ENCODE data around the gene ARHGAP26.

The ARHGAP26 gene

DNA sequence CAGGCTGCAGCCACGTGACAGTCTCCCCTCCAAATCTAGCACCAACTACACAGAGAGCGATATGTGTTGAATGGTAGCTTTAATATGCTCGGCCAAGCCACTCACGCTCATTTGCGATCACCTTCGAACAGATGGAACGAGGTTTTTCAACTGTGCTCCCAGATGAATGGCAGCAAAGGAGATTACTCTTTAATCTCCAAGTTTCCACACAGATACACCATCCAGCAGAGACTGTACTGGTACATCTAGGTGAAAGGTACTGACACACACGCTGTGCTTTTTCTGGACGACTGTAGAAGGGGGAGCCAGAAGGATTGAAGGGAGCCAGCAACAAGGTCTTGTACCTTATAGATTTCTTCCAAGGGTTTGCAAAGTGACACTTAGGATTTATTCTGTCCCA is 369.4 kb downstream of the ARHGAP26 start:
- no peak overlapping the region for H3K27ac ChIP-seq (ENCODE audit: low read depth, low read length)
- H3K9ac ChIP-seq (ENCODE audit: low read depth, low read length): no peak overlapping the region
- H3K4me1 ChIP-seq (ENCODE audit: control insufficient read depth, insufficient read depth, low read length): no peaks in the 10 kb centered on the region
- no peaks in the 10 kb centered on the region; the same call in 1 of the 2 replicates for H3K36me3 ChIP-seq (ENCODE audit: control insufficient read depth, insufficient read depth, low read length)
- H3K4me3 ChIP-seq (ENCODE audit: low read depth, low read length): no peak overlapping the region
- H3K9me3 ChIP-seq (ENCODE audit: control insufficient read depth, insufficient read depth, low read length): no peaks in the 10 kb centered on the region
- no peaks in the 10 kb centered on the region for H3K27me3 ChIP-seq (ENCODE audit: control insufficient read depth, insufficient read depth, low read length)

DNA sequence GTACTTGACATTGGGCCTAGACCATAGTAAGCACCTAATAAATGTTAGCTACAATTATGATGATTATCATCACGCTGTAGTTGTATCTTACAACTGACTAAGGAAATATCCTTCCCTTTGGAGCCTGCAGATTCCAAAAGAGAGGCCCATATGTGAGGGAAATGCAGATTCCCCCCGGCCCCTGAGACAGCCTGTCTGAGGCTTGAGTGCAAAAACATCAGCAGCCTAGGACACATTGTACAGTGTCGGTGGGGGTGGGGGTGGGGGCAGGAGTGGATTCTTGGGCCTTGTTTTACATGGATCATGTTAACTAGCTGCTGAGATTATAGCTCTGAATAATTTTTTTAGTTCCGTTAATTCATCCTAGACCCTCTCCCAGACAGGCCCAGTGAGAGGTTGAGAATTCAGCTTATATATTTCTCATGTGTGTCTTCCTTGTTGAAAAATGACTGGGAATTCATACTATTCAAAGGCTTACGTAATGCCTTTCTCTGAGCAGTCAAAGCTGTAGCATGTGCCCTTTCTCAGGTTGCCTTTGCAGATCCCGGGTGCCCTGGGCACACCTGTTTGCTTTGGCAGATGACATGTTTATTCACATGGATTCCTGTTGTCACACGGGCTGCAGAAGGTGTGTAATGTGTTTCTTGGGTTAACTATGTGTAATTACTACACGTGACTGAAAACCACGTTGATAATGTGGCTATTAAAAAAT is 370.5 kb downstream of the ARHGAP26 start:
- H3K27me3 ChIP-seq (ENCODE audit: control insufficient read depth, insufficient read depth, low read length): no peaks in the 10 kb centered on the region
- no peaks in the 10 kb centered on the region for H3K9me3 ChIP-seq (ENCODE audit: control insufficient read depth, insufficient read depth, low read length)
- no peaks in the 10 kb centered on the region for H3K4me1 ChIP-seq (ENCODE audit: control insufficient read depth, insufficient read depth, low read length)
- no peak overlapping the region for H3K27ac ChIP-seq (ENCODE audit: low read depth, low read length)
- H3K4me3 ChIP-seq (ENCODE audit: low read depth, low read length): no peak overlapping the region
- no peaks in the 10 kb centered on the region for H3K36me3 ChIP-seq (ENCODE audit: control insufficient read depth, insufficient read depth, low read length)
- no peak overlapping the region for H3K9ac ChIP-seq (ENCODE audit: low read depth, low read length)

DNA sequence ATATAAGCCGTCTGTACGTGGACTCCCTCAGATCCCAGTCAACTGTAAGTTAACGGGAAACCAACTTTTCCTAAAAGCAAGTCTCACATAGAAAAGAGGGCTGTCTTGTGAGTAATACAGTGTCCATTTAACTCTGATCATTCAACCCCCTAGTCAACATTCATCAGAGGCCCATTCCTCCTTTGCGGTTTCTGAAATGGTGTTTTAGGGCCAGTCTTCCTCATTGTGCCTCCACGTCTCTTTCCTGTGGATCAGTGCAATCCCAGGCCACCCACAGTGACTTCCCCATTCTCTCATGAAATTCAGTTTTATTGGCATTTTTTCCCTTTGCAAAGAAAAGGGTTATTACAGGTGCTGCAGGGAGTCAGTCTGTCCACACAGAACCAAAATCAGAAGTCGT is 371.5 kb downstream of the ARHGAP26 start:
- H3K9me3 ChIP-seq (ENCODE audit: control insufficient read depth, insufficient read depth, low read length): no peaks in the 10 kb centered on the region
- no peaks in the 10 kb centered on the region for H3K36me3 ChIP-seq (ENCODE audit: control insufficient read depth, insufficient read depth, low read length)

DNA sequence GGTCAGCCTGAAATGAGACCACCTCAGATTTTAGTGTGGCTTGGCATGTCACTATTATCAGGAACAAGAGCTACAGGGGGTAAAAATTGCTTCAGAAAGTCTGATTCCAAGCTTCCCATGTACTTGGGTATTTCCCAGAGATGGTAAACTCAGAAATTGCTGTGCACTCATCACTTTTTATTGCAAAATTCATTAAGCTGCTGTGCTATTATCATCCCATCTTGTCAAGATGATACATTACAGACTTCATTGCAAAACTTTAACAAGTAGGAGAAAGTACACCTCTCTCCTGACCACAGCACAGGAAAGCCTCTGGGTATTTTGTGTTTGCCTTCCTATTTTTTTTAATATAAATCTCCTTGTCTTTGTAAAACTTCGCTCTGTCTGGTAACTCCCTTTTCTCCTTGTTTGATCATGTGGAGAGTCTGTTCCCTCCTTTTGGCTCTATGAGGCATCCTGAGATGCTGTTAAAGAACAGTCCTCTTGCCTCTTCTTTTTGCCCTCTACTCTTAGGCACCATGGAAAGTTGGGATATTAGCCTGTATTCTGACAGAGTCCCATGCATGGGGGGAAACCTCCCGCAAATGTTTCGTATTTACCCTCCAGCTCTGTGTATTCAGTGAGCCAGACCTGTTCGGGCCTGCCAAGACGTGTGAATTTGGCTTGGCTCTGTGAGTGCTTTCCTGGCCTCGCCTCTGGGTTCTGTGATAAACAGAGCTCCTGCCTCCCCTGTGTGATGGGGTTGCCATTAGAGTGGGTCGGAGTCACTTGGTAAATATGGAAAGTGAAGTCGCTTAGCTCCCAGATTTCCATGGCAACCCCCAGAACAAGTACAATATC is 372.6 kb downstream of the ARHGAP26 start:
- Histone ChIP-seq H3K9ac (ENCODE audit: low read depth, low read length) (no peak overlapping the region), H3K27ac (ENCODE audit: low read depth, low read length) (no peak overlapping the region), H3K4me3 (ENCODE audit: low read depth, low read length) (no peak overlapping the region), H3K4me1 (ENCODE audit: control insufficient read depth, insufficient read depth, low read length) (no peaks in the 10 kb centered on the region), H3K27me3 (ENCODE audit: control insufficient read depth, insufficient read depth, low read length) (no peaks in the 10 kb centered on the region), H3K9me3 (ENCODE audit: control insufficient read depth, insufficient read depth, low read length) (no peaks in the 10 kb centered on the region), H3K36me3 (ENCODE audit: control insufficient read depth, insufficient read depth, low read length) (no peaks in the 10 kb centered on the region)

More for the DNA sequence above, 371.5 kb downstream of the ARHGAP26 start:
- Histone ChIP-seq H3K27me3 (ENCODE audit: control insufficient read depth, insufficient read depth, low read length) (no peaks in the 10 kb centered on the region), H3K27ac (ENCODE audit: low read depth, low read length) (no peak overlapping the region), H3K4me3 (ENCODE audit: low read depth, low read length) (no peak overlapping the region), H3K9ac (ENCODE audit: low read depth, low read length) (no peak overlapping the region), H3K4me1 (ENCODE audit: control insufficient read depth, insufficient read depth, low read length) (no peaks in the 10 kb centered on the region)

DNA sequence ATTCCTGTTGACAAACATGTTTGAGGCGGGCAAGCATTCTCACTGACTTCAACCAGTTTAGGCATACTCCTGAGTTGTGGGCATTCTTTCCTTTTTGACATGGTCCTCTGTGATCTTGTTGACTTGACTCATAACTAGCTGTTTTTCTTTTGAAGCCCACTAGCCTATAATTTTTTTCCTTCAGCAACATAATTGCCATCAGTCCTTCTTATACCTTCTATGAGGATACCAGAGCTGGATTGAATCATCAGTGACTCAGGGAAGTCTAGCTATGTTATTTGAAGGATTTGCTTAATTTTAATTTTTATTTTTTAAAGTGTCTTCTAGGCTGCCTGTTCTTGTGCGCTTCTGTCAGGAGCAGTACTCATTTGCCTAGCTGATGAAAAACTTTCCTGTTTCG is 373.8 kb downstream of the ARHGAP26 start:
- H3K27me3 ChIP-seq (ENCODE audit: control insufficient read depth, insufficient read depth, low read length): no peaks in the 10 kb centered on the region
- H3K27ac ChIP-seq (ENCODE audit: low read depth, low read length): no peak overlapping the region
- H3K36me3 ChIP-seq (ENCODE audit: control insufficient read depth, insufficient read depth, low read length): no peaks in the 10 kb centered on the region
- H3K9me3 ChIP-seq (ENCODE audit: control insufficient read depth, insufficient read depth, low read length): no peaks in the 10 kb centered on the region
- no peak overlapping the region for H3K4me3 ChIP-seq (ENCODE audit: low read depth, low read length)
- no peak overlapping the region for H3K9ac ChIP-seq (ENCODE audit: low read depth, low read length)
- H3K4me1 ChIP-seq (ENCODE audit: control insufficient read depth, insufficient read depth, low read length): no peaks in the 10 kb centered on the region

DNA sequence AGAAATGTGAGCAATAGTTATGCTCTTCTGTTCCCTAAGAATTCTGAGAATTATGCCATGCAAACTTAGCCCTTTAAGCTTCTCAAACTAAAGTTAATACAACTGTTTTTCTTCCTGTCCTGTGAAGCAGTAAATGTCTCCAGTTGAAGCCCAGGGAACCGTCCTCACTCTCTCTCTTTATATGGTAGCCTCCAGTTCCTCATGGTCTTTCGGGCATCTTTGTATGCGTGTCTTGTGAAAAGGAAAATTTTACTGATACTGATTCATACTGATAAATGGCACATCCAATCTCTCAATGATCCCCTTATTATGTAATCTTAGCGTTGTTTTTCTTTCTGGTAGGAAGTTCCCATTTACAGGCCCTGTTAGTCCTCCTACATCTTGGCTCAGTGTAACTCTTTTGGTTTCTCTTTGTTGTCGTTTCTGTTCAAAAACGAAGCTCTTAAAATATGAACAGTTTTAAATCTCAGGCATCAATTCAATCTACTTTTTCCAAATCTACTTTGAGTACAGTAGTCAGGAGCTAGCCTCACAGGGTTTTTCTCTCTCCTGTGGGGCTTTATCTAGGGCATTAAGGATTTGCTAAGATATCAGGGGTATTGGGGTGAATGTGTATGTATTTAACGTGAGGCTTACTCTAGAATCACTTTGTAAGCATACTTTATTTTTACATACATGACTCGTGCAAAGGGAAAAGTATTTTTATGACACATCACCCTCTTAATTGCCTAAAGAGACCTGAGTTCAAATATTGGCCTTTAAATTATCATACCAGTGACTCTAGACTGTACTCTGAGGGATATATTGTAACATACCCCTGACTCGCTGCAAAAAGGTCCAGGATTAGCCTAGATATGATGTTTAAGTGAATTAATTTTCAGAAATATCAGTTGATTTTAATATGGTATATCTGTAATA is 375.3 kb downstream of the ARHGAP26 start:
- Histone ChIP-seq H3K27me3 (ENCODE audit: control insufficient read depth, insufficient read depth, low read length) (no peaks in the 10 kb centered on the region), H3K27ac (ENCODE audit: low read depth, low read length) (no peak overlapping the region), H3K4me1 (ENCODE audit: control insufficient read depth, insufficient read depth, low read length) (no peaks in the 10 kb centered on the region), H3K4me3 (ENCODE audit: low read depth, low read length) (no peak overlapping the region), H3K9ac (ENCODE audit: low read depth, low read length) (no peak overlapping the region), H3K9me3 (ENCODE audit: control insufficient read depth, insufficient read depth, low read length) (no peaks in the 10 kb centered on the region), H3K36me3 (ENCODE audit: control insufficient read depth, insufficient read depth, low read length) (no peaks in the 10 kb centered on the region)

DNA sequence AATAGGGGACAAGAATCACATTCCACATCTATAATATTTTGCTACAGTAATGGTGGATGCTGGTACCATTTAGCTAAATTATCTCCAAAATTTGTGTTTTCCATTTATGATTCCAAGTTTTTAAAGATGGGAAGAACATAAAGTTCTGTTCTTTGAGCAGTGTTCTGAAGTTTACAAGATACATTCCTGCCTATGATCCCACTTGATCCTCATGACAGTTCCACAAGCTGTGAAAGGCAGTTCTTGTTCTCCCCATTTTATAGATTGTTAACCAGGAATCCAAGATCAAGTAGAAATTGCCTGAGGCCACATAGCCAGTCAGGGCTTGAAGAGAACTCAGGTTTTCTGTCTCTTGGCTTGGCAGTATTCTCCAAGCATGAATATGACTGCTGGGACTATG is 376.0 kb downstream of the ARHGAP26 start:
- no peak overlapping the region for H3K9ac ChIP-seq (ENCODE audit: low read depth, low read length)
- no peaks in the 10 kb centered on the region for H3K36me3 ChIP-seq (ENCODE audit: control insufficient read depth, insufficient read depth, low read length)
- H3K4me1 ChIP-seq (ENCODE audit: control insufficient read depth, insufficient read depth, low read length): no peaks in the 10 kb centered on the region
- H3K4me3 ChIP-seq (ENCODE audit: low read depth, low read length): no peak overlapping the region
- no peaks in the 10 kb centered on the region for H3K9me3 ChIP-seq (ENCODE audit: control insufficient read depth, insufficient read depth, low read length)
- H3K27me3 ChIP-seq (ENCODE audit: control insufficient read depth, insufficient read depth, low read length): no peaks in the 10 kb centered on the region
- H3K27ac ChIP-seq (ENCODE audit: low read depth, low read length): no peak overlapping the region

DNA sequence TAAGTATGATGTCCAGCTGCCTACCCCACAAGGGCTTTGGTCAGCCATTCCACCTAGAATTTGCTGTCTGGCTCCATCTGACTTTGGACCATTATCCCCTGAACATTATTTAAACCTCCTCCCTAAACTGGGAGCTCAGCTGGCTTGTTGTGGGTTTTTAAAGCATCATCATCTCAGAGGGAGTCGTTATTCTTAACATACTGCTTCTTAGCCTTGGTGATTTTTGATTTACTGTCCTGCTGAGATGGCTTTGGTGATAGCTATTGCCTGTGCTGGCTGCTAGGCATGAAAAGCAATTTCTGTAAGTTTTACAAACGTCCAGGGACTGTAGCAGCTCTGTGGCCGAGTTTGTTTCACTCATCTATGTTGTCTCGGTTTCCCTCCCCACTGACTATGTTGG is 377.2 kb downstream of the ARHGAP26 start:
- Histone ChIP-seq H3K27ac (ENCODE audit: low read depth, low read length) (no peak overlapping the region), H3K9me3 (ENCODE audit: control insufficient read depth, insufficient read depth, low read length) (no peaks in the 10 kb centered on the region), H3K9ac (ENCODE audit: low read depth, low read length) (no peak overlapping the region), H3K36me3 (ENCODE audit: control insufficient read depth, insufficient read depth, low read length) (no peaks in the 10 kb centered on the region), H3K27me3 (ENCODE audit: control insufficient read depth, insufficient read depth, low read length) (no peaks in the 10 kb centered on the region), H3K4me1 (ENCODE audit: control insufficient read depth, insufficient read depth, low read length) (no peaks in the 10 kb centered on the region), H3K4me3 (ENCODE audit: low read depth, low read length) (no peak overlapping the region)

DNA sequence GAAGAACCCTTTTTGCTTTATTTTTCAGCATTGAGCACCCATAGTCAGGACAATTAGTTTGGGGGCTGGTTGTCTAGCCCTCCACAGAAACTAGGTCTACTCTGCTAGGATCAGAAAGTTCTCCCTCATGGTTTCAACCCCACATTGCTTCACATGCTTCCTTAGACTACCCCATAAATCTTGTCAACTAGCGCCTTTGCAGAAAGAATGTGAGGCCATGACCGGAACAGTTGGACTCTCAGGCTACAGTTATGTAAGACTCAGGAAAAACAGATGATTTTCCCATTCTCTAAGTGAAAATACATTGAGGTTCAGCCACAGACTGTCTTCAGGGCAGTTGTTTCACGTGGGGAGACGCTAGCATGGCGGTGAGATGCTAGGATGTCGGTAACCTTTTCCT is 377.7 kb downstream of the ARHGAP26 start:
- H3K27me3 ChIP-seq (ENCODE audit: control insufficient read depth, insufficient read depth, low read length): no peaks in the 10 kb centered on the region
- H3K27ac ChIP-seq (ENCODE audit: low read depth, low read length): no peak overlapping the region
- H3K4me3 ChIP-seq (ENCODE audit: low read depth, low read length): no peak overlapping the region
- H3K4me1 ChIP-seq (ENCODE audit: control insufficient read depth, insufficient read depth, low read length): no peaks in the 10 kb centered on the region
- no peaks in the 10 kb centered on the region for H3K36me3 ChIP-seq (ENCODE audit: control insufficient read depth, insufficient read depth, low read length)
- H3K9ac ChIP-seq (ENCODE audit: low read depth, low read length): no peak overlapping the region
- no peaks in the 10 kb centered on the region for H3K9me3 ChIP-seq (ENCODE audit: control insufficient read depth, insufficient read depth, low read length)

DNA sequence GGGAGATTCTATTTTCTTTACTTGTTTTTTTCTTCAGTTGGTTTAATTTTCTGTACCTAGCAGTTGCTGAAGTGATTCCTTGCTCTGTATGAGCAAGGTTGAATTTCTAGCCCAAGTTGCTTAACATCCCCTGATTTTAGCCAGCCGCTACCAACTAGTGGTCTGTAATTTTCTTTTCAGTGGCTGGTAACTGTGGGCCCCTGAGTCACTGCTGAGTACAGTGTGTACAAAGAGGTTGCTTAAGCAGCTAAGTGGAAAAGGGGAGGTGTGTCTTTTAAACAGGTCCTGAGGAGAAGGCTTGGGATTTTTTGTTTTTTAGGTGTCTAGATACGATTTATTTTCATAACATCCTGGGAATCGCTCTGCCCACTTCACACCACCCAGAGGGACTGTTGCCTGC is 378.6 kb downstream of the ARHGAP26 start:
- no peak overlapping the region for H3K27ac ChIP-seq (ENCODE audit: low read depth, low read length)
- no peaks in the 10 kb centered on the region for H3K4me1 ChIP-seq (ENCODE audit: control insufficient read depth, insufficient read depth, low read length)
- H3K27me3 ChIP-seq (ENCODE audit: control insufficient read depth, insufficient read depth, low read length): no peaks in the 10 kb centered on the region
- H3K9ac ChIP-seq (ENCODE audit: low read depth, low read length): no peak overlapping the region
- no peaks in the 10 kb centered on the region for H3K9me3 ChIP-seq (ENCODE audit: control insufficient read depth, insufficient read depth, low read length)
- H3K4me3 ChIP-seq (ENCODE audit: low read depth, low read length): no peak overlapping the region
- H3K36me3 ChIP-seq (ENCODE audit: control insufficient read depth, insufficient read depth, low read length): no peaks in the 10 kb centered on the region
